NCI-H2227 (cell line): Measurements from ENCODE around the gene ZNF512B.

Source experiments
- DNase-seq: peaks from one replicate; lab custom pipeline; 2025; ENCODE audit not compliant: unreplicated experiment; lab: John Stamatoyannopoulos, UW

The ZNF512B gene

GRCh38 chr20:63951398-63952209, 18.1 kb downstream of the ZNF512B start:
- no peak for DNase-seq

GRCh38 chr20:63950701-63951397, 18.9 kb downstream of the ZNF512B start:
- DNase-seq, result peak; percentile 28

- peak; percentile 56 for DNase-seq
Measured at GRCh38 chr20:63947638-63948456, 21.9 kb downstream of the ZNF512B start.

- no peak for DNase-seq
Measured at GRCh38 chr20:63946986-63947637, 22.6 kb downstream of the ZNF512B start.

- no peak for DNase-seq
Measured at GRCh38 chr20:63945921-63946920, 23.5 kb downstream of the ZNF512B start.

GRCh38 chr20:63945031-63945658, 24.6 kb downstream of the ZNF512B start:
- no peak for DNase-seq

- DNase-seq, result no peak
Measured at GRCh38 chr20:63944078-63944941, 25.4 kb downstream of the ZNF512B start.

GRCh38 chr20:63943808-63944077, 26.0 kb downstream of the ZNF512B start:
- no peak for DNase-seq

GRCh38 chr20:63942969-63943807, 26.5 kb downstream of the ZNF512B start:
- no peak for DNase-seq

GRCh38 chr20:63942250-63942951, 27.3 kb downstream of the ZNF512B start:
- DNase-seq, result no peak

- no peak for DNase-seq
Measured at GRCh38 chr20:63941282-63942081, 28.2 kb downstream of the ZNF512B start.

GRCh38 chr20:63940472-63941266, 29.1 kb downstream of the ZNF512B start:
- DNase-seq, result no peak

GRCh38 chr20:63940071-63940471, 29.7 kb downstream of the ZNF512B start:
- DNase-seq, result no peak

- no peak for DNase-seq
Measured at GRCh38 chr20:63939061-63939935, 30.4 kb downstream of the ZNF512B start.

GRCh38 chr20:63937596-63937995, 32.1 kb downstream of the ZNF512B start:
- no peak for DNase-seq
